Activated naive CD4-positive, alpha-beta T cell treated with anti-CD3 and anti-CD28 coated beads, Interleukin-2, amount 10 ng/mL, durations not matched to agents 7 days and 5 days (primary cell): ENCODE measurements around the gene PAK6.

ENCODE experiments used
- CTCF ChIA-PET: fragments of 350-600 bp; sonication (Branson Sonifier 250); formaldehyde crosslinking; loops from one replicate; lab custom pipeline; 2021; ENCODE audit warnings: antibody characterized with exemption; lab: Charles Lee
- DNase-seq: peaks from one replicate; pipeline ENCODE4 v3.0.0-alpha.2; 2020
- H3K27ac Mint-ChIP-seq: one replicate; pipeline ENCODE4 v1.8.0; 2021; ENCODE audit warnings: mild to moderate bottlenecking, moderate library complexity, mixed read lengths
- H3K27me3 Mint-ChIP-seq: one replicate; pipeline ENCODE4 v1.8.0; 2021; ENCODE audit warnings: mild to moderate bottlenecking, mixed read lengths
- H3K36me3 Mint-ChIP-seq: one replicate; pipeline ENCODE4 v1.8.0; 2021; ENCODE audit warnings: mixed read lengths
- H3K4me1 Mint-ChIP-seq: one replicate; pipeline ENCODE4 v1.8.0; 2021; ENCODE audit warnings: mixed read lengths
- H3K4me3 Mint-ChIP-seq: one replicate; pipeline ENCODE4 v1.8.0; 2021; ENCODE audit warnings: mild to moderate bottlenecking, moderate library complexity, mixed read lengths
- H3K9me3 Mint-ChIP-seq: one replicate; pipeline ENCODE4 v1.8.0; 2021; ENCODE audit warnings: mixed read lengths

Gene PAK6

DNA sequence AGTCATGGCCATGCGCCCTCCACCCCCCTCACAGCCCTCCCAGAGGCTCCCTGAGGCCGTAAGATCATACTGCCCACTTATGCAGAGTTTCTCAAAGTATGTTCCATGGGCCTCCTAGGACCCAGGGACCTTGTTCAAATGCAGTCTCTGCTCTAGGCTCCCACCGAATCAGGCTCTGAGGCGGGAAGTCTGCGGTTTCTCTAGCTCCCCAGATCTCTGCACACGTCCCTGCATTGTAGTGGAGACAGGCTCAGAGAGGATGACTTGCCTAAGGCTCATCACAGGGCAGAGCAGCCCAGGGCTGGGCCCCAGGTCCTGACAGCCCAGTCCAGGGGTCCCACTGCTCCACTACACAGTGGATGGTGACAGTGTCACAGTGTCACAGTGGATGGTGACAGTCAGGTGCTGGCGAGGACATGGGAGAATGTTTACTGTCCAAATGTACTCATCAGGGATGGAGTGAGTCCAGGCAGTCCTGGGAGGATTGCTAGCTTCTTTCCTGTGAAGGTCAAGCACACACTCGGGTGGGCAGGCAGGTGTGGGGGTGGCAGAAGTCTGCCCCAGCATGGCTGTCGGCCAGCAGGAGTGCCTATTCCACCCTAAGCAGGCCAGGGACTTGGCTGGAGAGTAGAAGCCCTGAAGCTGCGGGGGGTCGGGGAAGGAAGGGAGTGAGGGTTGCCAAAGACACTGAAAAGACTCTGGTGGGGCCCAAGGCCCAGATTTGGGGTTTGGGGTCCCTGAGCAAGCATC, 31.6 kb downstream of the PAK6 start:
- no peak overlapping the region for H3K4me3 Mint-ChIP-seq
- H3K27ac Mint-ChIP-seq: no peak overlapping the region
- H3K36me3 Mint-ChIP-seq: no peaks in the 10 kb centered on the region
- H3K4me1 Mint-ChIP-seq: peaks cover 2% of the 10 kb centered on the region
- H3K9me3 Mint-ChIP-seq: no peaks in the 10 kb centered on the region
- DNase-seq: no peak
- H3K27me3 Mint-ChIP-seq: peaks cover 31% of the 10 kb centered on the region
- CTCF ChIA-PET: interaction anchor here (1.1 to 10.8 kb wide), 5 partner anchors 9 to 224 kb away, joined by 3 to 401 read pairs (median 24); partner anchors contain the start of gene PLCB2

DNA sequence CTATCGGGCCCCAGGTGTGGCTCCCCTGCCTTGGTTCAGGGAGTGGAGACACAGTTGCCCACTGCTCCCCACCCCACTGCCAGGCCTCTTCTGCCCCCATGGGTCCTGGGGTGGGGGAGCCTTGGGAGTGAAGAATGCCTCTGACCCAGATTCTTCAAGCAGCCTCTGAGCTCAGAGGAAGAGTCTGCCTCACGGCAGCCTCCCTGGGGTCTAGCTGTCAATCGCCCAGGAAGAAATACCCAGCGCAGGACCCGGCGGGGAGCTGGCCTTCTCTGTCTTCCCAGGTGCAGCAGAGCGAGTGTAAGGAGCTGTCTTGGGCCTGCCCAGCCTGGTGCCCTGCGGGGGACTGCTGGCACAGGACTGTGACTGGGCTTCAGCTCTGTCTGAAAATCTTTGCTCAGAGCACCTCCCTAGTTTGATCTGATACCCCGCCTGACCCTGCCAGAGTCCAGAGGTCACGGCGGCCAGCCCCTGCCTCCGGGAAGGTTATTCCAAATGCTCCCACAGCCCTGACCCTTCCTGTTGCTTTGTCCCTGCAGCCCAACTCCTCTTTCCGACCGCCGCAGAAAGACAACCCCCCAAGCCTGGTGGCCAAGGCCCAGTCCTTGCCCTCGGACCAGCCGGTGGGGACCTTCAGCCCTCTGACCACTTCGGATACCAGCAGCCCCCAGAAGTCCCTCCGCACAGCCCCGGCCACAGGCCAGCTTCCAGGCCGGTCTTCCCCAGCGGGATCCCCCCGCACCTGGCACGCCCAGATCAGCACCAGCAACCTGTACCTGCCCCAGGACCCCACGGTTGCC, 33.0 kb downstream of the PAK6 start:
- H3K4me1 Mint-ChIP-seq: peaks cover 2% of the 10 kb centered on the region
- H3K27ac Mint-ChIP-seq: no peak overlapping the region
- CTCF ChIA-PET: interaction anchor here (0.5 to 10.8 kb wide), 8 partner anchors 17 to 226 kb away, joined by 3 to 401 read pairs (median 57); partner anchors contain the start of genes CCDC9B and PLCB2
- no peak for DNase-seq
- H3K9me3 Mint-ChIP-seq: no peaks in the 10 kb centered on the region
- H3K4me3 Mint-ChIP-seq: no peak overlapping the region
- H3K36me3 Mint-ChIP-seq: no peaks in the 10 kb centered on the region
- peaks cover 41% of the 10 kb centered on the region for H3K27me3 Mint-ChIP-seq

DNA sequence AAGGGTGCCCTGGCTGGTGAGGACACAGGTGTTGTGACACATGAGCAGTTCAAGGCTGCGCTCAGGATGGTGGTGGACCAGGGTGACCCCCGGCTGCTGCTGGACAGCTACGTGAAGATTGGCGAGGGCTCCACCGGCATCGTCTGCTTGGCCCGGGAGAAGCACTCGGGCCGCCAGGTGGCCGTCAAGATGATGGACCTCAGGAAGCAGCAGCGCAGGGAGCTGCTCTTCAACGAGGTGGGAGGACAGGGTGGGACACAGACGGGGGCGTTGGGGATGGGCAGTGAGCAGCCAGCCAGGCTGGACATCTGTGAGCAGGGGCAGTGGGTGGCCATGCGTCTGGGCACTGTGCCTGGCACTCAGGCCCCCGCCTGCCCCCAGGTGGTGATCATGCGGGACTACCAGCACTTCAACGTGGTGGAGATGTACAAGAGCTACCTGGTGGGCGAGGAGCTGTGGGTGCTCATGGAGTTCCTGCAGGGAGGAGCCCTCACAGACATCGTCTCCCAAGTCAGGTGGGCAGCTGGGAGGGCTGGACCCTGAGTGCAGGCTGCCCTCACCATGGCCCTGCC, 33.7 kb downstream of the PAK6 start:
- Mint-ChIP-seq H3K36me3 (no peaks in the 10 kb centered on the region), H3K9me3 (no peaks in the 10 kb centered on the region), H3K4me1 (peaks cover 4% of the 10 kb centered on the region), H3K4me3 (no peak overlapping the region), H3K27ac (no peak overlapping the region), H3K27me3 (peaks cover 43% of the 10 kb centered on the region)
- CTCF ChIA-PET: interaction anchor here (0.5 to 10.8 kb wide), 16 partner anchors 9 to 235 kb away, joined by 3 to 401 read pairs (median 8); partner anchors contain the start of genes CCDC9B, PLCB2 and SRP14
- no peak for DNase-seq

DNA sequence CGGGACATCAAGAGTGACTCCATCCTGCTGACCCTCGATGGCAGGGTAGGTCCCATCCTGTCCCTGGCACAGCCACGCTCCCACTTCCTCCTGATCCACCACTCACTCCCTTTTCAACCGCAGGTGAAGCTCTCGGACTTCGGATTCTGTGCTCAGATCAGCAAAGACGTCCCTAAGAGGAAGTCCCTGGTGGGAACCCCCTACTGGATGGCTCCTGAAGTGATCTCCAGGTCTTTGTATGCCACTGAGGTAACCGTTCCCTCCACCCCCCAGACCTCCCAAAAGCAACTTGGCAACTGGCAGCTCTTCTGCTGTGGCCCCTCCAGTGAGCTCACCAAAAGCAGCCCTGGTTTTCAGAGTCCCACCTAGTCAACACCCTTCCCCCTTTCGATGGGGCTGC, 34.6 kb downstream of the PAK6 start:
- H3K4me1 Mint-ChIP-seq: peaks cover 4% of the 10 kb centered on the region
- no peak for DNase-seq
- H3K9me3 Mint-ChIP-seq: no peaks in the 10 kb centered on the region
- H3K27ac Mint-ChIP-seq: no peak overlapping the region
- H3K27me3 Mint-ChIP-seq: peaks cover 47% of the 10 kb centered on the region
- no peaks in the 10 kb centered on the region for H3K36me3 Mint-ChIP-seq
- CTCF ChIA-PET: interaction anchor here (0.5 to 10.8 kb wide), 34 partner anchors 10 to 850 kb away, joined by 3 to 401 read pairs (median 8); partner anchors contain the start of genes CCDC9B, PAK6, PLCB2 and SRP14
- no peak overlapping the region for H3K4me3 Mint-ChIP-seq

DNA sequence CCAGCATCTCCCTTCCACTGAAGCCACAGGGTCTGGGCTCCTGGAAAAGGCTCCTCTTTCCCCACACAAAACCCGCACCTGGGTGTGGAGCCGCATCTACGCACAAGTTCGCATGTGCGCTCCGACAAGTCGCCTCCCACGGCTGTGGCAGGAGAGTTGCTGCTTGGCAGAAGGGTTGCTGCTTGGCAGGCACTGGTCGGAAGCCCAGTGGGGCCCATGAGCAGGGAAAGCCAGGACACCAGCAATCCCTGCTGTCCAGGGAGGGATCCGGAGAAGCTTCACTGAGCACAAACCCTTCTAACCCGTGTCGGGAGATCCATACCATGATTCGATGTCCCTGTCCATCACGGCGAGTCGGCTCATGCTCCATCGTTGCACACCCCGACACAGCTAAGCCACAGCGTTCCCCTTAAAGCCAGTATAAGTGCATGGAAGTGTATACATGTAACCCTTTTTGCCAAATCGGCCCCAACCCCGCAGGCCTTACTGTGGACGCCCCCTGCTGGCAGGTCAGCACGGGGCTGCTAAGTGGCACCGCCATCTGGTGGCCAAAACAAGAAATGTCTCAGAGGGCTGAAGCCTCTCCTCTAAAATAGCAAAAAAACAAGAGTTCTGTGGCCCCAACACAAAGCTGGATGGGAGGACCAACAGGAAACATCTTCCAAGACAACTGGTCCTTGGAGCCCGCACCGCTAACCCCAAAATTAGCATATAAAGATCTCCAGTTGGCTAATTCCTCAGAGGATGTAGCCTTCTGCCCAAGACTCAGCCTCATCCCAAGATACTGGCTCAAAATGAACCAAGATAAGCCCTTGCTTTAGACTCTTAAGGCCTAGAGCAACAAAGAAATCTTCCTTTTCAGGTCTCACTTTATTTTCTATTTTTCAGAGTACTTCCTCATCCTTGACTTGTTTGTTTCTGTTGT, 35.7 kb downstream of the PAK6 start:
- peaks cover 5% of the 10 kb centered on the region for H3K4me1 Mint-ChIP-seq
- CTCF ChIA-PET: interaction anchor here (0.6 to 10.8 kb wide), 51 partner anchors 9 to 644 kb away, joined by 3 to 401 read pairs (median 4); partner anchors contain the start of genes ANKRD63, CCDC9B, PAK6 and PLCB2
- no peaks in the 10 kb centered on the region for H3K9me3 Mint-ChIP-seq
- peaks cover 59% of the 10 kb centered on the region for H3K27me3 Mint-ChIP-seq
- peak; percentile 90 for DNase-seq
- no peaks in the 10 kb centered on the region for H3K36me3 Mint-ChIP-seq
- no peak overlapping the region for H3K4me3 Mint-ChIP-seq
- H3K27ac Mint-ChIP-seq: peak overlapping the region; percentile 72

DNA sequence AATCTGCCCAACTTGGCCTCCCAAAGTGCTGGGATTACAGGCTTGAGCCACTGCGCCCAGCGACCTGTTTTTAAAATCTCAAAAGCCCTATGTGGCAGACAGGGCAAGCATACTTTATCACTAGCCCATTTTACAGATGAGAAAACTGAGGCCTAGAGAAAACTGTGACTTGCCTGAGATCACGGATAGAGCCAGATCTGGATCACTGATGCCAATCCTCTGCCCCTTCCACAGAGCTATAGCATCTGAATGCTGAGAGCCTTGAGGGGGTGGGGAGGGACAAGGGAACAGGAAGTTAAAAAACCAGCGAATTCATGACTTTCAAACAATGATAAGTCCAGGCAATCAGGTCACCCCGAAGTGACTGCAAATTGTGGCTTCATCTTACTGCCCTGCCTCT, 36.7 kb downstream of the PAK6 start:
- Mint-ChIP-seq H3K27ac (no peak overlapping the region), H3K9me3 (no peaks in the 10 kb centered on the region), H3K4me3 (no peak overlapping the region), H3K36me3 (no peaks in the 10 kb centered on the region), H3K4me1 (peaks cover 4% of the 10 kb centered on the region), H3K27me3 (peaks cover 62% of the 10 kb centered on the region)
- CTCF ChIA-PET: interaction anchor here (1.1 to 10.8 kb wide), 6 partner anchors 10 to 230 kb away, joined by 3 to 401 read pairs (median 137); partner anchors contain the start of genes CCDC9B and PLCB2
- DNase-seq: no peak

DNA sequence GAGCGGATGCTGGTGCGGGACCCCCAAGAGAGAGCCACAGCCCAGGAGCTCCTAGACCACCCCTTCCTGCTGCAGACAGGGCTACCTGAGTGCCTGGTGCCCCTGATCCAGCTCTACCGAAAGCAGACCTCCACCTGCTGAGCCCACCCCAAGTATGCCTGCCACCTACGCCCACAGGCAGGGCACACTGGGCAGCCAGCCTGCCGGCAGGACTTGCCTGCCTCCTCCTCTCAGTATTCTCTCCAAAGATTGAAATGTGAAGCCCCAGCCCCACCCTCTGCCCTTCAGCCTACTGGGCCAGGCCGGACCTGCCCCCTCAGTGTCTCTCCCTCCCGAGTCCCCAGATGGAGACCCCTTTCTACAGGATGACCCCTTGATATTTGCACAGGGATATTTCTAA, 37.1 kb downstream of the PAK6 start:
- Mint-ChIP-seq H3K27ac (peak overlapping the region; percentile 28), H3K36me3 (no peaks in the 10 kb centered on the region), H3K9me3 (no peaks in the 10 kb centered on the region), H3K27me3 (peaks cover 64% of the 10 kb centered on the region), H3K4me1 (peaks cover 4% of the 10 kb centered on the region), H3K4me3 (no peak overlapping the region)
- DNase-seq: no peak
- CTCF ChIA-PET: interaction anchor here (1.1 to 10.8 kb wide), 5 partner anchors 33 to 230 kb away, joined by 3 to 401 read pairs (median 172); partner anchors contain the start of genes CCDC9B and PLCB2

DNA sequence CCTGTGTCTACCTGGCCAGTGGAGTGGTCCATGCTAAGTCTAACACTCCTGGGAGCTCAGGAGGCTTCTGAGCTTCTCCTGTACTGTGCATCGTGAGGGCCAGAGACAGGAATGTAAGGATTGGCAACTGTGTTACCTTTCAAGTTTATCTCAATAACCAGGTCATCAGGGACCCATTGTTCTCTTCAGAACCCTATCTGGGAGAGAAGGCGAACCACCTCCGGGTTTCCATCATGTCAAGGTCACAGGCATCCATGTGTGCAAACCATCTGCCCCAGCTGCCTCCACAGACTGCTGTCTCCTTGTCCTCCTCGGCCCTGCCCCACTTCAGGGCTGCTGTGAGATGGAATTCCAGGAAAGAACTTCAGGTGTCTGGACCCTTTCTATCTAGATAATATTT, 38.1 kb downstream of the PAK6 start:
- peaks cover 71% of the 10 kb centered on the region for H3K27me3 Mint-ChIP-seq
- H3K27ac Mint-ChIP-seq: no peak overlapping the region
- no peak for DNase-seq
- CTCF ChIA-PET: interaction anchor here (0.6 to 10.8 kb wide), 7 partner anchors 13 to 247 kb away, joined by 3 to 401 read pairs (median 35); partner anchors contain the start of genes CCDC9B and PLCB2
- H3K4me3 Mint-ChIP-seq: no peak overlapping the region
- no peaks in the 10 kb centered on the region for H3K36me3 Mint-ChIP-seq
- no peaks in the 10 kb centered on the region for H3K9me3 Mint-ChIP-seq
- H3K4me1 Mint-ChIP-seq: peaks cover 7% of the 10 kb centered on the region

DNA sequence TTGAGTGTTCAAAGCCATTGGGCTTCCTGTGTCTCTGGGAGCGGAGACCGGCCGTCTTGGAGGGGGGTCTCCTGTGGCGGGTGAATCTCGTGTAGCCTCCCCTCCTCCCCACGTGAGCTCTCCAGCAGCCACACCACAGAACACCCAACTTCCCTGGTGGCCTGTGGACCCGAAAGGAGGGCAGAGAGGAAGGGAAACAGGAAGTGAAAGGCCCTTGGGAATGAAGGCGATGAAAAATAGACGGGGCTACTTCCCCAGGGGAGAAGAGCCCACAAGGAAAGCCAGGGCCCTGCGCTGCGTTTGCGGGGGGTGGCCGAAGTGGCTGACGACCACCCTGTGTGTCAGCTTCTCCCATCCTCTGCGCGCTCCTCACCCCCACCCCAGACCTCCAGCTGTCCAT, 38.6 kb downstream of the PAK6 start:
- Mint-ChIP-seq H3K9me3 (no peaks in the 10 kb centered on the region), H3K27ac (no peak overlapping the region), H3K36me3 (no peaks in the 10 kb centered on the region), H3K4me3 (no peak overlapping the region), H3K27me3 (peaks cover 76% of the 10 kb centered on the region), H3K4me1 (peaks cover 7% of the 10 kb centered on the region)
- CTCF ChIA-PET: interaction anchor here (0.6 to 10.8 kb wide), 13 partner anchors 12 to 1059 kb away, joined by 3 to 401 read pairs (median 16); partner anchors contain the start of genes CCDC9B and PLCB2
- no peak for DNase-seq

DNA sequence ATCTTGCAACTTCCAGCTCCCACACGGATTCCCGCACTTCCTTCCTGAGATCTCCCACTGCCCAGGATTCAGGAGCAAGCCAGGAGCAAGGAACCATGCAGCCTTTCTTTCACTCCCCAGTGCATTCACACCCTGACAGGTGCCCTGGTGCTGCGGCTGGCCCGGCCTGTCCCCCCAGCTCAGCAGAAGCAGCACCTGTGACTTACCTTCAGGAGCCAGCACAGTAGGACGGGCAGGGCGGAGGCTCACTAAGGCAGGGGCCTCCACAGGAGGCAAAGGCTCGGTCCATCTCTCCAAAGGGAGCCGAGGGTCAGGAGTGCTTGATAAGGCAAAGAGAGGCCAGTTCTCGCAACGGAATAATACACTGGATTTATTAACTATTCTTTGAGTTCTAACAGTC, 39.2 kb downstream of the PAK6 start:
- peaks cover 7% of the 10 kb centered on the region for H3K4me1 Mint-ChIP-seq
- H3K4me3 Mint-ChIP-seq: no peak overlapping the region
- H3K36me3 Mint-ChIP-seq: no peaks in the 10 kb centered on the region
- CTCF ChIA-PET: interaction anchor here (0.6 to 10.8 kb wide), 14 partner anchors 9 to 234 kb away, joined by 3 to 401 read pairs (median 10); partner anchors contain the start of genes CCDC9B and PLCB2
- peaks cover 78% of the 10 kb centered on the region for H3K27me3 Mint-ChIP-seq
- DNase-seq: no peak
- no peak overlapping the region for H3K27ac Mint-ChIP-seq
- H3K9me3 Mint-ChIP-seq: no peaks in the 10 kb centered on the region

DNA sequence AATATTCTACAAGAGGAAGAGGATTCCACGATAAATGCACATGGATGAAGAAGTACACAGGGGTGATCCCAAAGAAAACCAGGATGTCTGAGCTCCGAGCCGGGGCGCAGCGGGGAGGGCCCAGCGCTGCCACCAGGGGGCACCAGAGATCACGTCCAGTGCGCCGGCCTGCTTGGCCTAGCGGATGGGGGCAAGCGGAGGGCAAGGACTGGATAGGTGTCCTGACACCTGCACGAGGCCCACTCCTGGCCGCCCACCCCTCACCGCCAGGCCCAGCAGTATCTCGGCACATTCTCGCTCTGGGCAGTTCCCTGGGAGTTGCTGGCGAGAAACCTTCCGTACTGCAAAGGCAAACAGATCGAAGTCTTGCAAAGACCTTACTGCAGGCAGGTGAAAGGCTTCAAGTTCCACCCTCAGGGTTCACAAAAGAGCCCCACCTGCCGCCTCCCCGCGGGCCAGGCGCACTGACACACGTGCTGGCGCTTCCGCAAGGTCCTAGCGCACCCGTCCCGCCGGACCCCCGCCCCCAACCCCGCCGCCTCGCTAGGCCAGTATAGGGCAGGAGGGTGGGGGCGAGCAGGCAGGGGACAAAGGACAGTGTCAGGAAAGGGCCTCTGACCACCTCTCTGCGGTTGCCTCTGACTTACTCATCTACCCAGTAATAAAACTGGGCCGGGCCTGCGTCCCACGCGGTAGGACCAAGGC, 40.7 kb downstream of the PAK6 start:
- Mint-ChIP-seq H3K36me3 (no peaks in the 10 kb centered on the region), H3K27me3 (peaks cover 90% of the 10 kb centered on the region), H3K9me3 (no peaks in the 10 kb centered on the region), H3K27ac (no peak overlapping the region), H3K4me1 (peaks cover 9% of the 10 kb centered on the region), H3K4me3 (no peak overlapping the region)
- CTCF ChIA-PET: interaction anchor here (0.6 to 10.8 kb wide), 23 partner anchors 10 to 245 kb away, joined by 3 to 401 read pairs (median 5); partner anchors contain the start of genes CCDC9B and PLCB2
- DNase-seq: peak; percentile 77
